Osteoblast (primary cell): ENCODE measurements around the gene PCDHA1. TPM values are rescaled to one million over a fixed set of nuclear protein-coding genes. Genes with fewer than 3 reads are reported as not detected.

ENCODE experiments used
- DNase-seq: peaks from one replicate; pipeline ENCODE4 v3.0.0; 2011; ENCODE audit warnings: low spot score, mixed read lengths; ENCODE audit not compliant: insufficient read length; ENCODE audit errors: missing footprints
- H2AFZ ChIP-seq: 2 replicates; pipeline ENCODE4 v1.6.0; 2011; ENCODE audit warnings: mild to moderate bottlenecking, low read length
- H3K27ac ChIP-seq: 2 replicates; pipeline ENCODE4 v1.5.1; 2011; ENCODE audit warnings: mild to moderate bottlenecking, low read depth, low read length, moderate library complexity
- H3K27me3 ChIP-seq: 2 replicates; pipeline ENCODE4 v1.6.0; 2012; ENCODE audit warnings: mild to moderate bottlenecking, control low read depth, inconsistent platforms, low read length, moderate library complexity; ENCODE audit not compliant: insufficient read depth
- H3K36me3 ChIP-seq: 2 replicates; pipeline ENCODE4 v1.5.1; 2011; ENCODE audit warnings: mild to moderate bottlenecking, low read length, control low read depth, moderate library complexity; ENCODE audit not compliant: insufficient read depth
- H3K4me1 ChIP-seq: 2 replicates; pipeline ENCODE4 v1.5.1; 2011; ENCODE audit warnings: mild to moderate bottlenecking, low read length, control low read depth, moderate library complexity; ENCODE audit not compliant: insufficient read depth
- H3K4me2 ChIP-seq: 2 replicates; pipeline ENCODE4 v1.6.0; 2011; ENCODE audit warnings: mild to moderate bottlenecking, low read length; ENCODE audit not compliant: insufficient read depth
- H3K4me3 ChIP-seq: fragments of 200-600 bp; sonication (generic); 3 replicates; pipeline ENCODE4 v1.5.1; 2012; ENCODE audit warnings: mild to moderate bottlenecking, low read length, inconsistent platforms; ENCODE audit not compliant: insufficient read depth
- H3K79me2 ChIP-seq: 2 replicates; pipeline ENCODE4 v1.6.0; 2012; ENCODE audit warnings: mild to moderate bottlenecking, low read length, control low read depth, inconsistent platforms; ENCODE audit not compliant: insufficient read depth
- H3K9me3 ChIP-seq: 2 replicates; pipeline ENCODE4 v1.5.1; 2011; ENCODE audit warnings: low read depth, low read length, control low read depth
- H4K20me1 ChIP-seq: 2 replicates; pipeline ENCODE4 v1.6.0; 2012; ENCODE audit warnings: mild to moderate bottlenecking, low read length, control low read depth; ENCODE audit not compliant: insufficient read depth
- total RNA-seq: library from RNA; depleted of rRNA; stranded (reverse); fragments of >200 nt; gene quantifications from 2 replicates; pipeline ENCODE4 v1.2.3, GENCODE V29; 2012
- TF ChIP-seq, protein P1 (sequence below): IDR thresholded peaks from 2 replicates; pipeline ENCODE4 v1.5.1; 2011; ENCODE audit warnings: mild to moderate bottlenecking, low read depth, low read length, moderate library complexity; ENCODE audit errors: extremely low read depth

PCDHA1 gene
- total RNA-seq, 1 donor: not detected

- no peak overlapping the region for H3K4me3 ChIP-seq
- no peaks in the 10 kb centered on the region for H3K4me1 ChIP-seq
- no peaks in the 10 kb centered on the region for H3K36me3 ChIP-seq
- H3K4me2 ChIP-seq: no peak overlapping the region
- no peak overlapping the region for H2AFZ ChIP-seq
- no peak overlapping the region for H3K27ac ChIP-seq
- H3K9me3 ChIP-seq: no peaks in the 10 kb centered on the region
- no peaks in the 10 kb centered on the region for H4K20me1 ChIP-seq
- no peaks in the 10 kb centered on the region for H3K27me3 ChIP-seq
- TF ChIP-seq, protein P1, sequence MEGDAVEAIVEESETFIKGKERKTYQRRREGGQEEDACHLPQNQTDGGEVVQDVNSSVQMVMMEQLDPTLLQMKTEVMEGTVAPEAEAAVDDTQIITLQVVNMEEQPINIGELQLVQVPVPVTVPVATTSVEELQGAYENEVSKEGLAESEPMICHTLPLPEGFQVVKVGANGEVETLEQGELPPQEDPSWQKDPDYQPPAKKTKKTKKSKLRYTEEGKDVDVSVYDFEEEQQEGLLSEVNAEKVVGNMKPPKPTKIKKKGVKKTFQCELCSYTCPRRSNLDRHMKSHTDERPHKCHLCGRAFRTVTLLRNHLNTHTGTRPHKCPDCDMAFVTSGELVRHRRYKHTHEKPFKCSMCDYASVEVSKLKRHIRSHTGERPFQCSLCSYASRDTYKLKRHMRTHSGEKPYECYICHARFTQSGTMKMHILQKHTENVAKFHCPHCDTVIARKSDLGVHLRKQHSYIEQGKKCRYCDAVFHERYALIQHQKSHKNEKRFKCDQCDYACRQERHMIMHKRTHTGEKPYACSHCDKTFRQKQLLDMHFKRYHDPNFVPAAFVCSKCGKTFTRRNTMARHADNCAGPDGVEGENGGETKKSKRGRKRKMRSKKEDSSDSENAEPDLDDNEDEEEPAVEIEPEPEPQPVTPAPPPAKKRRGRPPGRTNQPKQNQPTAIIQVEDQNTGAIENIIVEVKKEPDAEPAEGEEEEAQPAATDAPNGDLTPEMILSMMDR: no peak
- H3K79me2 ChIP-seq: no peaks in the 10 kb centered on the region
- no peak for DNase-seq
These were observed 200.2 kb downstream of the PCDHA1 start for GRCh38 chr5:140986117-140986521.

DNA sequence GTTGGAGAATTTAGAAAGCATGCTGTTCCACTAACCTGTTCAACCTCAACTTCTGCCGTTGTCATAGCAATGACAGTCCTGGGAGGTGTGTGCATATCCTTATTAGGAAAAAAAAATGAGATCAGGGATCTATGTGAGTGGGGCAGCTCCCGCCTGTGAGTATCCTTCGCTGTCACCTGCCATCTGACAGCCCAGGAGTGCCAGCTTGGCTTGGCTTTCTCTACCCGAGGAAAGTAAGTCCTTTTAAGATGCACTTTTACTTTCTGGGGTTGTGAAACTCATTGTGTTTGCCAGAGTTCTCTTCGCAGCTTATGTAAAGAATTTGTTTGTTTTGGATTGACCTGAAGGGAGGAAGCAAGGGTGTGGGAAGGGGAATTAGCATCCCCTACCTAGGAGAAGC lies 202.2 kb downstream of the PCDHA1 start:
- no peak overlapping the region for H2AFZ ChIP-seq
- H3K4me2 ChIP-seq: no peak overlapping the region
- no peak for DNase-seq
- no peak overlapping the region for H3K4me3 ChIP-seq
- no peak overlapping the region for H3K27ac ChIP-seq
- H4K20me1 ChIP-seq: no peaks in the 10 kb centered on the region
- no peaks in the 10 kb centered on the region for H3K79me2 ChIP-seq
- H3K9me3 ChIP-seq: no peaks in the 10 kb centered on the region
- no peaks in the 10 kb centered on the region for H3K36me3 ChIP-seq
- H3K4me1 ChIP-seq: no peaks in the 10 kb centered on the region
- TF ChIP-seq, protein P1: no peak
- H3K27me3 ChIP-seq: no peaks in the 10 kb centered on the region

- Histone ChIP-seq H3K4me2 (no peak overlapping the region), H3K27me3 (no peaks in the 10 kb centered on the region), H4K20me1 (no peaks in the 10 kb centered on the region), H3K27ac (no peak overlapping the region), H3K4me3 (no peak overlapping the region), H3K79me2 (no peaks in the 10 kb centered on the region), H3K4me1 (no peaks in the 10 kb centered on the region), H2AFZ (no peak overlapping the region), H3K9me3 (no peaks in the 10 kb centered on the region), H3K36me3 (no peaks in the 10 kb centered on the region)
- TF ChIP-seq, protein P1: no peak
- no peak for DNase-seq
These were observed 202.7 kb downstream of the PCDHA1 start for GRCh38 chr5:140988608-140989007.

DNA sequence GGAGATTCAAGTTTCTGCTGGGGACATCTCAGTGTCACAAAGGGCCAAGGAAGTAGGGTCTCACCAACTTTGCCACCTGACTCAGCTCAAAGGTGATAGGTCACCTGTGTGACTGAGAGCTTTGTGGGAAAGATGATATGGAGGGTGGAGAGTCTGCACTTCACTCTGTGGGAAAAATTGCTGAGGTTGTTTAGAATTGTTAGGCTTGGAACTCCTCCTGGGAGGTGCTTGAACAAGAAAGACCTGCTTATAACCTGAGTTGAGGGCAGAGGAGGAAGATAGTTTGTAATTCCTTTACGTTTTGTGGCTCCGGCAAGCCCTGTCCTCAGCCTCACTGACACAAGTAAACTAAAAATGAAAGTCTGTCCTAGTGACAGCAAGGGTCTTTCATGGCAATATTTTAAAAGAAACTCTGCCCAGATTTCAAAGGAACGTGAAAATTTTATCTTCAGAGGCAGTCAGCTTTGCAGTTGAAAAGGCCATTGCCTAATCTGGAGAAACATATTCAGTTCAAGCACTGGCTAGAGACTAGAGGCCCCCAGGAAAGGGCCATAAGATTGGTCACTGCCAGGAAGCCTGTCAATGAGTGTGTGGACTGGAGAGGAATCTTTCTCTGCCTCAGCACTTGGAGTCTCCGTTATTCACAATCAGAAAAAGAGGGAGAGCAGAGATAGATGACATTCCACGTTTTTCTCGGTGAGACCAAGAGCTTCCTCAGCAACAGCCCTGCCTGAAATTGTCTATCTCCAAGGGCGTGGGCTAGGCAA lies 203.5 kb downstream of the PCDHA1 start:
- H3K9me3 ChIP-seq: no peaks in the 10 kb centered on the region
- no peak overlapping the region for H3K4me2 ChIP-seq
- TF ChIP-seq, protein P1: no peak
- no peak overlapping the region for H3K27ac ChIP-seq
- no peaks in the 10 kb centered on the region for H3K36me3 ChIP-seq
- H3K27me3 ChIP-seq: no peaks in the 10 kb centered on the region
- H3K4me1 ChIP-seq: no peaks in the 10 kb centered on the region
- no peaks in the 10 kb centered on the region for H4K20me1 ChIP-seq
- H3K79me2 ChIP-seq: no peaks in the 10 kb centered on the region
- H2AFZ ChIP-seq: no peak overlapping the region
- no peak overlapping the region for H3K4me3 ChIP-seq
- DNase-seq: no peak
